IMR-90 (cell line): Measurements from ENCODE around the gene PNMA8A. TPM values are rescaled to one million over a fixed set of nuclear protein-coding genes. Genes with fewer than 3 reads are reported as not detected.

Source experiments
- ATAC-seq: fragments of 200-7000 bp; cut with Tn5 transposase; 2 replicates; pipeline ENCODE4 v1.9.1; 2020; ENCODE audit warnings: low read depth, mild to moderate bottlenecking, moderate library complexity
- BruUV-seq: library from RNA; stranded (reverse); fragments of 400-500 nt; replicated peaks from 2 replicates; lab custom pipeline; 2021; lab: Mats Ljungman, UMichigan
- CTCF ChIA-PET: fragments of 300-600 bp; formaldehyde crosslinking; extraction: SDS; loops from one replicate; lab custom pipeline; 2021; ENCODE audit warnings: antibody characterized with exemption; lab: Yijun Ruan, JAX
- POLR2A ChIA-PET: fragments of 300-600 bp; sonication (Branson Sonifier 250); formaldehyde crosslinking; loops from one replicate; lab custom pipeline; 2022; ENCODE audit warnings: antibody characterized with exemption; ENCODE audit not compliant: unreplicated experiment; lab: Charles Lee
- DNase-seq: peaks from one replicate; pipeline ENCODE4 v3.0.0; 2013
- H2AFZ ChIP-seq: replicated peaks from 2 replicates; pipeline ENCODE3; 2013; ENCODE audit warnings: low read length, mild to moderate bottlenecking; ENCODE audit not compliant: poor library complexity
- H2AK5ac ChIP-seq: 2 replicates; pipeline ENCODE4 v1.6.1; 2013; ENCODE audit warnings: low read depth, low read length, inconsistent platforms
- H2AK9ac ChIP-seq: replicated peaks from 2 replicates; pipeline ENCODE3; 2013; ENCODE audit warnings: mild to moderate bottlenecking, low read depth, low read length, moderate library complexity; ENCODE audit not compliant: poor library complexity
- H2BK120ac ChIP-seq: 2 replicates; pipeline ENCODE4 v1.6.1; 2013; ENCODE audit warnings: low read depth, low read length, inconsistent platforms
- H2BK15ac ChIP-seq: 3 replicates; pipeline ENCODE4 v1.6.1; 2013; ENCODE audit warnings: low read depth, low read length, inconsistent platforms
- H2BK20ac ChIP-seq: 2 replicates; pipeline ENCODE4 v1.6.1; 2013; ENCODE audit warnings: low read depth, mild to moderate bottlenecking, inconsistent platforms, low read length, moderate library complexity
- H2BK5ac ChIP-seq: 2 replicates; pipeline ENCODE4 v1.6.1; 2013; ENCODE audit warnings: mild to moderate bottlenecking, low read depth, low read length, inconsistent platforms; ENCODE audit not compliant: poor library complexity, severe bottlenecking
- H3K14ac ChIP-seq: replicated peaks from 2 replicates; pipeline ENCODE4 v1.6.1; 2013; ENCODE audit warnings: low read depth, low read length, inconsistent platforms
- H3K18ac ChIP-seq: 2 replicates; pipeline ENCODE4 v1.6.1; 2013; ENCODE audit warnings: low read depth, low read length, control low read depth
- H3K23ac ChIP-seq: 2 replicates; pipeline ENCODE4 v1.6.1; 2013; ENCODE audit warnings: low read depth, low read length, inconsistent platforms
- H3K27ac ChIP-seq: 2 replicates; pipeline ENCODE4 v1.5.1; 2013; ENCODE audit warnings: mild to moderate bottlenecking, control low read depth, low read length; ENCODE audit not compliant: insufficient read depth
- H3K27me3 ChIP-seq: 2 replicates; pipeline ENCODE4 v1.6.1; 2013; ENCODE audit warnings: low read length; ENCODE audit not compliant: control insufficient read depth, insufficient read depth
- H3K36me3 ChIP-seq: 2 replicates; pipeline ENCODE4 v1.6.1; 2013; ENCODE audit warnings: low read length, mixed read lengths; ENCODE audit not compliant: control insufficient read depth, insufficient read depth
- H3K4ac ChIP-seq: 2 replicates; pipeline ENCODE4 v1.6.1; 2013; ENCODE audit warnings: low read depth, low read length, inconsistent platforms
- H3K4me1 ChIP-seq: 2 replicates; pipeline ENCODE4 v1.6.1; 2013; ENCODE audit warnings: low read length, mixed read lengths; ENCODE audit not compliant: control insufficient read depth, insufficient read depth
- H3K4me2 ChIP-seq: 2 replicates; pipeline ENCODE4 v1.6.1; 2013; ENCODE audit warnings: low read depth, mild to moderate bottlenecking, control low read depth, low read length, moderate library complexity
- H3K4me3 ChIP-seq: 2 replicates; pipeline ENCODE4 v1.5.1; 2013; ENCODE audit warnings: low read depth, mild to moderate bottlenecking, control low read depth, low read length, moderate library complexity; ENCODE audit not compliant: insufficient read depth
- H3K56ac ChIP-seq: 2 replicates; pipeline ENCODE4 v1.6.1; 2013; ENCODE audit warnings: low read length, inconsistent platforms; ENCODE audit not compliant: insufficient read depth; ENCODE audit errors: extremely low read depth
- H3K79me1 ChIP-seq, 2 experiments: 2 replicates each; pipeline ENCODE4 v1.6.1; 2013; ENCODE audit warnings: low read length in 2 of 2, inconsistent platforms in 1 of 2, low read depth in 1 of 2
- H3K9ac ChIP-seq: 2 replicates; pipeline ENCODE4 v1.6.1; 2013; ENCODE audit warnings: low read depth, low read length, control low read depth
- H3K9me1 ChIP-seq: 2 replicates; pipeline ENCODE4 v1.6.1; 2013; ENCODE audit warnings: low read length, inconsistent platforms; ENCODE audit not compliant: insufficient read depth
- H3K9me3 ChIP-seq: 2 replicates; pipeline ENCODE4 v1.6.1; 2013; ENCODE audit warnings: low read length; ENCODE audit not compliant: control insufficient read depth, insufficient read depth
- H4K20me1 ChIP-seq: 2 replicates; pipeline ENCODE4 v1.6.1; 2013; ENCODE audit warnings: low read length, inconsistent platforms; ENCODE audit not compliant: insufficient read depth
- H4K5ac ChIP-seq: 2 replicates; pipeline ENCODE4 v1.6.1; 2013; ENCODE audit warnings: mild to moderate bottlenecking, low read depth, low read length, control low read depth
- H4K8ac ChIP-seq, 2 experiments: 2 replicates each; pipeline ENCODE4 v1.6.1; 2013; ENCODE audit warnings: low read depth in 2 of 2, low read length in 2 of 2, control low read depth in 1 of 2, inconsistent platforms in 1 of 2
- H4K91ac ChIP-seq: 2 replicates; pipeline ENCODE4 v1.6.1; 2013; ENCODE audit warnings: low read depth, low read length, inconsistent platforms; ENCODE audit not compliant: insufficient read depth
- BHLHE40 ChIP-seq: fragments of 150-350 bp; IDR thresholded peaks from 2 replicates; pipeline ENCODE4 v1.6.1; 2016; ENCODE audit warnings: mild to moderate bottlenecking, low read depth, low read length
- CEBPB ChIP-seq: IDR thresholded peaks from 2 replicates; pipeline ENCODE4 v1.6.1; 2012; ENCODE audit warnings: low read depth, low read length, improper control_type of control experiment
- CHD1 ChIP-seq: IDR thresholded peaks from 2 replicates; pipeline ENCODE4 v1.6.1; 2012; ENCODE audit warnings: low read depth, low read length, improper control_type of control experiment
- FOS ChIP-seq: fragments of 150-350 bp; IDR thresholded peaks from 2 replicates; pipeline ENCODE4 v1.6.1; 2016; ENCODE audit warnings: low read depth, low read length
- MAFK ChIP-seq: IDR thresholded peaks from 2 replicates; pipeline ENCODE4 v1.6.1; 2012; ENCODE audit warnings: low read depth, low read length, improper control_type of control experiment
- MAZ ChIP-seq: IDR thresholded peaks from 2 replicates; pipeline ENCODE4 v1.6.1; 2012; ENCODE audit warnings: low read depth, mild to moderate bottlenecking, low read length, improper control_type of control experiment, moderate library complexity, borderline replicate concordance
- MXI1 ChIP-seq: IDR thresholded peaks from 2 replicates; pipeline ENCODE4 v1.6.1; 2012; ENCODE audit warnings: low read depth, mild to moderate bottlenecking, low read length, moderate library complexity, borderline replicate concordance
- NFE2L2 ChIP-seq: fragments of 150-350 bp; IDR thresholded peaks from 2 replicates; pipeline ENCODE4 v1.6.1; 2016; ENCODE audit warnings: low read depth, mild to moderate bottlenecking, low read length
- POLR2A ChIP-seq: IDR thresholded peaks from 2 replicates; pipeline ENCODE4 v1.6.1; 2012; ENCODE audit warnings: mild to moderate bottlenecking, low read depth, low read length
- RAD21 ChIP-seq: IDR thresholded peaks from 2 replicates; pipeline ENCODE4 v1.6.1; 2012; ENCODE audit warnings: low read length, improper control_type of control experiment
- RCOR1 ChIP-seq: IDR thresholded peaks from 2 replicates; pipeline ENCODE4 v1.6.1; 2012; ENCODE audit warnings: mild to moderate bottlenecking, low read length, improper control_type of control experiment; ENCODE audit not compliant: insufficient replicate concordance
- RFX5 ChIP-seq: IDR thresholded peaks from 2 replicates; pipeline ENCODE4 v1.8.0; 2012; ENCODE audit warnings: low read depth, mild to moderate bottlenecking, low read length, moderate library complexity
- SMC3 ChIP-seq: fragments of 150-350 bp; IDR thresholded peaks from 2 replicates; pipeline ENCODE4 v1.6.1; 2016; ENCODE audit warnings: low read depth, mild to moderate bottlenecking, antibody characterized with exemption, low read length, moderate library complexity
- WGBS, 2 experiments: methylation state at CpG; one replicate each; pipeline versions ENCODE4 v1.1.5 to v1.1.7; 2013; ENCODE audit warnings: missing lambda C conversion rate in 2 of 2; ENCODE audit not compliant: insufficient read length in 1 of 2; ENCODE audit errors: extremely low coverage in 2 of 2; 5-methylcytosine and 5-hydroxymethylcytosine counted together
- dilution Hi-C: fragments of 300-500 bp; cut with HindIII; formaldehyde crosslinking; loops from one replicate; pipeline ENCODE4 v1.14.3; 2018; ENCODE audit warnings: low sequenced_read_pairs; ENCODE audit not compliant: unreplicated experiment
- in situ Hi-C: fragments of 300-500 bp; cut with MboI; formaldehyde crosslinking; loops from 3 replicates; pipeline ENCODE4 v1.14.3; 2019; ENCODE audit warnings: low sequenced_read_pairs, inconsistent platforms, mixed read lengths
- intact Hi-C: fragments of 100-400 bp; cut with micrococcal nuclease; formaldehyde crosslinking; loops from 2 replicates; pipeline ENCODE4 v1.10.0; 2022
- polyA plus RNA-seq, 3 experiments: library from polyadenylated mRNA; depleted of rRNA; stranded (reverse); fragments of >200 nt; gene quantifications; 2 replicates each; pipeline ENCODE4 v1.2.3, GENCODE V29; 2012; ENCODE audit warnings: low replicate concordance in 1 of 3
- total RNA-seq: library from RNA; depleted of rRNA; stranded (reverse); fragments of >200 nt; gene quantifications from 2 replicates; pipeline ENCODE4 v1.2.3, GENCODE V29; 2012
- TF ChIP-seq, protein P1 (sequence below): fragments of 150-350 bp; IDR thresholded peaks from 2 replicates; pipeline ENCODE4 v1.6.1; 2017; ENCODE audit warnings: mild to moderate bottlenecking, antibody characterized with exemption, low read length, low read depth
- TF ChIP-seq, protein P2 (sequence below): conservative IDR thresholded peaks from 2 replicates; pipeline ENCODE4 v1.5.1; 2012; ENCODE audit warnings: mild to moderate bottlenecking, low read depth, low read length, improper control_type of control experiment
- TF ChIP-seq, protein P3 (sequence below): fragments of 150-350 bp; IDR thresholded peaks from 2 replicates; pipeline ENCODE4 v1.6.1; 2016; ENCODE audit warnings: low read depth, mild to moderate bottlenecking, low read length, moderate library complexity, borderline replicate concordance

The PNMA8A gene
- total and polyA plus RNA-seq, 2 of the 4 experiments (the other 2 are of a cell fraction) = 0.77 to 0.90 TPM

DNA sequence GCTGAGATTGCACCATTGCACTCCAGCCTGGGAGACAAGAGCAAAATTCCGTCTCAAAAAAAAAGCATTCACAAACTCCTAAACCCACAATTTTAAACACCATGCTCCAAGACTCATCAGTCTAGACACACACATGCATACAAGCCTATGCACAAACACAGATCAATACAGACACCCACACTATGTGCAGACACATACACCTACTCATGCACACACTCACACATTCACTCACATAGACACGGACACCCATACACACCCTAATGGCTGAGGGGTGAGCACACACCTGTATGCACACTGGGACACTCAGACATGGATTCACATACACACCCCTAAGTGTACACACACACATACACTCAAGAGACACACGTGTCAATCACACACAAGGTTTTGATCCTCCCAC is 15.0 kb upstream of the PNMA8A start:
- ATAC-seq (no peak), DNase-seq (no peak)
- Histone ChIP-seq H4K20me1 (no peaks in the 10 kb centered on the region; the same call in 1 of the 2 replicates), H3K9me1 (no peaks in the 10 kb centered on the region), H3K27me3 (peaks cover 15% of the 10 kb centered on the region), H2AFZ (peak overlapping the region; percentile 51), H2AK9ac (no peak overlapping the region), H3K4me1 (peaks cover 2% of the 10 kb centered on the region), H4K8ac (no peak overlapping the region), H2BK15ac (no peak overlapping the region), H3K4me2 (no peak overlapping the region), H3K14ac (no peak overlapping the region), H3K4me3 (no peak overlapping the region), H2BK5ac (no peak overlapping the region), H3K36me3 (no peaks in the 10 kb centered on the region), H2BK20ac (no peak overlapping the region), H4K5ac (no peak overlapping the region), H3K4ac (no peak overlapping the region), H4K91ac (no peak overlapping the region), H3K9ac (no peak overlapping the region), H3K56ac (no peak overlapping the region), H3K79me1 (no peaks in the 10 kb centered on the region), H2AK5ac (peak overlapping the region; percentile 26; the same call in 1 of the 2 replicates), H3K23ac (no peak overlapping the region), H3K18ac (no peak overlapping the region), H2BK120ac (no peak overlapping the region), H3K27ac (no peak overlapping the region), H3K9me3 (no peaks in the 10 kb centered on the region)
- dilution Hi-C loops (no loop called here), intact Hi-C loops (no loop called here), in situ Hi-C loops (loop anchor here (5.0 to 10.0 kb wide), 2 partner anchors 84 to 202 kb away; no protein-coding TSS in a partner anchor)
- TF ChIP-seq, protein P1, sequence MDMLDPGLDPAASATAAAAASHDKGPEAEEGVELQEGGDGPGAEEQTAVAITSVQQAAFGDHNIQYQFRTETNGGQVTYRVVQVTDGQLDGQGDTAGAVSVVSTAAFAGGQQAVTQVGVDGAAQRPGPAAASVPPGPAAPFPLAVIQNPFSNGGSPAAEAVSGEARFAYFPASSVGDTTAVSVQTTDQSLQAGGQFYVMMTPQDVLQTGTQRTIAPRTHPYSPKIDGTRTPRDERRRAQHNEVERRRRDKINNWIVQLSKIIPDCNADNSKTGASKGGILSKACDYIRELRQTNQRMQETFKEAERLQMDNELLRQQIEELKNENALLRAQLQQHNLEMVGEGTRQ = no peak
- no peak for TF ChIP-seq RFX5
- no peak for TF ChIP-seq MAFK
- no peak for TF ChIP-seq CHD1
- TF ChIP-seq MXI1 = no peak
- TF ChIP-seq, protein P2, sequence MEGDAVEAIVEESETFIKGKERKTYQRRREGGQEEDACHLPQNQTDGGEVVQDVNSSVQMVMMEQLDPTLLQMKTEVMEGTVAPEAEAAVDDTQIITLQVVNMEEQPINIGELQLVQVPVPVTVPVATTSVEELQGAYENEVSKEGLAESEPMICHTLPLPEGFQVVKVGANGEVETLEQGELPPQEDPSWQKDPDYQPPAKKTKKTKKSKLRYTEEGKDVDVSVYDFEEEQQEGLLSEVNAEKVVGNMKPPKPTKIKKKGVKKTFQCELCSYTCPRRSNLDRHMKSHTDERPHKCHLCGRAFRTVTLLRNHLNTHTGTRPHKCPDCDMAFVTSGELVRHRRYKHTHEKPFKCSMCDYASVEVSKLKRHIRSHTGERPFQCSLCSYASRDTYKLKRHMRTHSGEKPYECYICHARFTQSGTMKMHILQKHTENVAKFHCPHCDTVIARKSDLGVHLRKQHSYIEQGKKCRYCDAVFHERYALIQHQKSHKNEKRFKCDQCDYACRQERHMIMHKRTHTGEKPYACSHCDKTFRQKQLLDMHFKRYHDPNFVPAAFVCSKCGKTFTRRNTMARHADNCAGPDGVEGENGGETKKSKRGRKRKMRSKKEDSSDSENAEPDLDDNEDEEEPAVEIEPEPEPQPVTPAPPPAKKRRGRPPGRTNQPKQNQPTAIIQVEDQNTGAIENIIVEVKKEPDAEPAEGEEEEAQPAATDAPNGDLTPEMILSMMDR = no peak
- no peak for TF ChIP-seq RAD21
- TF ChIP-seq MAZ = no peak
- TF ChIP-seq CEBPB = no peak
- TF ChIP-seq BHLHE40 = no peak
- TF ChIP-seq POLR2A = no peak
- TF ChIP-seq, protein P3, sequence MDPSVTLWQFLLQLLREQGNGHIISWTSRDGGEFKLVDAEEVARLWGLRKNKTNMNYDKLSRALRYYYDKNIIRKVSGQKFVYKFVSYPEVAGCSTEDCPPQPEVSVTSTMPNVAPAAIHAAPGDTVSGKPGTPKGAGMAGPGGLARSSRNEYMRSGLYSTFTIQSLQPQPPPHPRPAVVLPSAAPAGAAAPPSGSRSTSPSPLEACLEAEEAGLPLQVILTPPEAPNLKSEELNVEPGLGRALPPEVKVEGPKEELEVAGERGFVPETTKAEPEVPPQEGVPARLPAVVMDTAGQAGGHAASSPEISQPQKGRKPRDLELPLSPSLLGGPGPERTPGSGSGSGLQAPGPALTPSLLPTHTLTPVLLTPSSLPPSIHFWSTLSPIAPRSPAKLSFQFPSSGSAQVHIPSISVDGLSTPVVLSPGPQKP = no peak
- TF ChIP-seq FOS = no peak
- no peak for TF ChIP-seq SMC3
- TF ChIP-seq RCOR1 = no peak
- TF ChIP-seq NFE2L2 = no peak
- WGBS, 2 experiments = 86% methylated on average over 1 of the region's 3 CpGs; no CpG with 5 or more reads in 1 of the 2 experiments
- BruUV-seq = no TSS peak
- ChIA-PET CTCF (no interaction called here), POLR2A (no interaction called here)
